PC-9 (cell line): ENCODE results near the gene CBFA2T3. TPM values are rescaled to one million over a fixed set of nuclear protein-coding genes. Genes with fewer than 3 reads are reported as not detected.

Experiments
- BruUV-seq: library from RNA; stranded (reverse); fragments of 400-500 nt; replicated peaks from 2 replicates; lab custom pipeline; 2021; lab: Mats Ljungman, UMichigan
- CTCF ChIA-PET: fragments of 300-600 bp; sonication (Branson Sonifier 250); formaldehyde crosslinking; loops from one replicate; lab custom pipeline; 2022; ENCODE audit warnings: antibody characterized with exemption; lab: Charles Lee
- POLR2A ChIA-PET: fragments of 300-600 bp; sonication (Branson Sonifier 250); formaldehyde crosslinking; loops from one replicate; lab custom pipeline; 2022; ENCODE audit warnings: antibody characterized with exemption; ENCODE audit not compliant: unreplicated experiment; lab: Charles Lee
- DNase-seq, 2 experiments: peaks; one replicate each; pipeline versions ENCODE4 v3.0.0 to v3.0.0-alpha.2; 2015 to 2022; ENCODE audit warnings: mixed read lengths in 1 of 2
- H2AFZ ChIP-seq: fragments of 200-600 bp; sonication (generic); 2 replicates; pipeline ENCODE4 v1.8.1; 2017; ENCODE audit warnings: antibody characterized with exemption
- H3F3A ChIP-seq: fragments of 200-600 bp; sonication (generic); 2 replicates; pipeline ENCODE4 v1.8.1; 2017; ENCODE audit warnings: antibody characterized with exemption, mild to moderate bottlenecking, low read depth; ENCODE audit not compliant: insufficient read depth
- H3K27ac ChIP-seq: fragments of 200-600 bp; sonication (generic); 2 replicates; pipeline ENCODE4 v1.6.1; 2016; ENCODE audit warnings: mixed run types
- H3K27me3 ChIP-seq: fragments of 200-600 bp; sonication (generic); 2 replicates; pipeline ENCODE4 v1.6.1; 2016; ENCODE audit warnings: low read depth, mixed run types; ENCODE audit not compliant: insufficient read depth
- H3K36me3 ChIP-seq: fragments of 200-600 bp; sonication (generic); 2 replicates; pipeline ENCODE4 v1.6.1; 2016; ENCODE audit warnings: low read depth, mixed run types
- H3K4me1 ChIP-seq: fragments of 200-600 bp; sonication (generic); replicated peaks from 2 replicates; pipeline ENCODE4 v1.6.1; 2016; ENCODE audit warnings: mixed run types; ENCODE audit not compliant: insufficient read depth
- H3K4me2 ChIP-seq: fragments of 200-600 bp; sonication (generic); 2 replicates; pipeline ENCODE4 v1.6.1; 2017; ENCODE audit warnings: mixed run types
- H3K4me3 ChIP-seq: fragments of 200-600 bp; sonication (generic); 2 replicates; pipeline ENCODE4 v1.6.1; 2016; ENCODE audit warnings: mixed run types
- H3K79me2 ChIP-seq: fragments of 200-600 bp; sonication (generic); 2 replicates; pipeline ENCODE4 v1.6.1; 2017; ENCODE audit warnings: low read depth, mixed run types
- H3K9me2 ChIP-seq: fragments of 200-600 bp; sonication (generic); 2 replicates; pipeline ENCODE4 v1.8.1; 2017; ENCODE audit warnings: mild to moderate bottlenecking; ENCODE audit not compliant: insufficient read depth
- H3K9me3 ChIP-seq: fragments of 200-600 bp; sonication (generic); 2 replicates; pipeline ENCODE4 v1.8.1; 2016; ENCODE audit warnings: low read depth; ENCODE audit not compliant: insufficient read depth
- H4K20me1 ChIP-seq: fragments of 200-600 bp; sonication (generic); 2 replicates; pipeline ENCODE4 v1.8.1; 2017; ENCODE audit not compliant: insufficient read depth
- EZH2 ChIP-seq: fragments of 200-600 bp; sonication (generic); IDR thresholded peaks from 2 replicates; pipeline ENCODE4 v1.8.0; 2017; ENCODE audit warnings: antibody characterized with exemption, low read depth
- intact Hi-C: fragments of 100-400 bp; cut with micrococcal nuclease; formaldehyde crosslinking; loops from one replicate; pipeline ENCODE4 v1.10.0; 2022; ENCODE audit not compliant: unreplicated experiment
- total RNA-seq: library from RNA; stranded (reverse); gene quantifications from 2 replicates; pipeline ENCODE4 v1.2.3, GENCODE V29; 2021
- TF ChIP-seq, protein P1 (sequence below): fragments of 200-600 bp; sonication (generic); conservative IDR thresholded peaks from 2 replicates; pipeline ENCODE4 v1.6.1; 2017; ENCODE audit warnings: mixed run types, antibody characterized with exemption, mild to moderate bottlenecking, moderate library complexity

CBFA2T3 gene
- total RNA-seq, 1 experiment from 2014 or later: 1.0 TPM

DNA sequence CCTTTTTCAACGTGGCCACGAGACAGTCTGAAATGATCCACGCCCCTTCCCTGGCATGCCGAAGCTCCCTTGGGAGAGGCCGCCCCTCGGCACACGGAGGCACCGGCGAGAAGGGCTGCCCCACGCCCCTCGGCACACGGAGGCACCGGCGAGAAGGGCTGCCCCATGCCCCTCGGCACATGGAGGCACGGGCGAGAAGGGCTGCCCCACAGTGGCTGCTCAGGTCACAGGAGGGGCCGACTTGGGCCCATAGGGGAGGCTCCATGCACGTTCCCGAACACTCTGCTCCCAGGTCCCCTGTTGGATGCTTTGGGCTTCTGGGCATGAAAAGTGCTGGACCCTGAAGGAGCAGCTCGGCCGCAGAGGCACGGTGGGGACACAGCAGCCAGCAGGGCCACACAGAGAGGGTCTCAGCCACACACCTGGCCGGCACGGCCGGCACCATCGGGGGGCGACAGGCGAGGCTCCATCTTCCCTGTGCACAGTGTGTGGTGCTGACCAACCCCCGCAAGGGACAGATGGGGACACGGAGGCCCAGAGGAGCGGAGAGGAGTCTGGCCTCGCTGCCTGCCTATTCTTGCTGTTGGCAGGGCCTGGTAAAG is 42.8 kb downstream of the CBFA2T3 start:
- no peaks in the 10 kb centered on the region for H3K9me2 ChIP-seq
- H3K4me2 ChIP-seq: no peak overlapping the region
- CTCF ChIA-PET: no interaction called here
- H3K27me3 ChIP-seq: no peaks in the 10 kb centered on the region; the same call in 1 of the 2 replicates
- no peaks in the 10 kb centered on the region for H3K79me2 ChIP-seq
- H3K27ac ChIP-seq: no peak overlapping the region
- H3K36me3 ChIP-seq: no peaks in the 10 kb centered on the region
- no peak for DNase-seq
- H3K9me3 ChIP-seq: no peaks in the 10 kb centered on the region
- POLR2A ChIA-PET: no interaction called here
- H2AFZ ChIP-seq: no peak overlapping the region
- TF ChIP-seq, protein P1, sequence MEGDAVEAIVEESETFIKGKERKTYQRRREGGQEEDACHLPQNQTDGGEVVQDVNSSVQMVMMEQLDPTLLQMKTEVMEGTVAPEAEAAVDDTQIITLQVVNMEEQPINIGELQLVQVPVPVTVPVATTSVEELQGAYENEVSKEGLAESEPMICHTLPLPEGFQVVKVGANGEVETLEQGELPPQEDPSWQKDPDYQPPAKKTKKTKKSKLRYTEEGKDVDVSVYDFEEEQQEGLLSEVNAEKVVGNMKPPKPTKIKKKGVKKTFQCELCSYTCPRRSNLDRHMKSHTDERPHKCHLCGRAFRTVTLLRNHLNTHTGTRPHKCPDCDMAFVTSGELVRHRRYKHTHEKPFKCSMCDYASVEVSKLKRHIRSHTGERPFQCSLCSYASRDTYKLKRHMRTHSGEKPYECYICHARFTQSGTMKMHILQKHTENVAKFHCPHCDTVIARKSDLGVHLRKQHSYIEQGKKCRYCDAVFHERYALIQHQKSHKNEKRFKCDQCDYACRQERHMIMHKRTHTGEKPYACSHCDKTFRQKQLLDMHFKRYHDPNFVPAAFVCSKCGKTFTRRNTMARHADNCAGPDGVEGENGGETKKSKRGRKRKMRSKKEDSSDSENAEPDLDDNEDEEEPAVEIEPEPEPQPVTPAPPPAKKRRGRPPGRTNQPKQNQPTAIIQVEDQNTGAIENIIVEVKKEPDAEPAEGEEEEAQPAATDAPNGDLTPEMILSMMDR: no peak
- no peak for TF ChIP-seq EZH2
- no peak overlapping the region for H3K4me3 ChIP-seq
- H4K20me1 ChIP-seq: no peaks in the 10 kb centered on the region
- H3F3A ChIP-seq: no peaks in the 10 kb centered on the region
- intact Hi-C loops: no loop called here
- H3K4me1 ChIP-seq: peaks cover 9% of the 10 kb centered on the region
- BruUV-seq: no TSS peak

DNA sequence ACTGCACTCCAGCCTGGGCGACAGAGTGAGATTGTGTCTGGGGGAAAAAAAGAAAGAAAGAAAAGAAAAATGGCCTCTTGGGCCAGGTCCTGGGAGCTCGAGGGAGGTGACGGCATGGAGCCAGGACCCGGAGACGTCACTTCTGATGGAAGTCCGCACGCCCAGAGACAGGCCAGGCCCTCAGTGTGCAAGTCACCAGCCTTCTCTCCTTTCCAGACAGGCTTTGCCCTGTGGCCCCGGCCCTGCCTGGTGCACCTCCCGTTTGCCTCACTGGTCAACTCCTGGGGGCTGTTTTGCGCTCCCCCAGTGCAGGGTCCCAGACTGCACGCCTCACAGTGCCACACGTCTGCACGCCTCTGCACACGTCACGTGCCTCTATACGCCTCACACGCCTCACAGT is 44.1 kb downstream of the CBFA2T3 start:
- no peaks in the 10 kb centered on the region; the same call in 1 of the 2 replicates for H3K27me3 ChIP-seq
- no peak overlapping the region for H3K4me2 ChIP-seq
- no peaks in the 10 kb centered on the region for H3K36me3 ChIP-seq
- H3K9me3 ChIP-seq: no peaks in the 10 kb centered on the region
- H3K9me2 ChIP-seq: no peaks in the 10 kb centered on the region
- H4K20me1 ChIP-seq: no peaks in the 10 kb centered on the region
- H3K4me3 ChIP-seq: no peak overlapping the region
- ChIA-PET POLR2A (no interaction called here), CTCF (no interaction called here)
- H3K4me1 ChIP-seq: peaks cover 9% of the 10 kb centered on the region
- no TSS peak for BruUV-seq
- H3F3A ChIP-seq: no peaks in the 10 kb centered on the region
- TF ChIP-seq, protein P1: no peak
- no peak for TF ChIP-seq EZH2
- no peak overlapping the region for H2AFZ ChIP-seq
- DNase-seq: no peak
- H3K79me2 ChIP-seq: no peaks in the 10 kb centered on the region
- H3K27ac ChIP-seq: no peak overlapping the region
- intact Hi-C loops: no loop called here

DNA sequence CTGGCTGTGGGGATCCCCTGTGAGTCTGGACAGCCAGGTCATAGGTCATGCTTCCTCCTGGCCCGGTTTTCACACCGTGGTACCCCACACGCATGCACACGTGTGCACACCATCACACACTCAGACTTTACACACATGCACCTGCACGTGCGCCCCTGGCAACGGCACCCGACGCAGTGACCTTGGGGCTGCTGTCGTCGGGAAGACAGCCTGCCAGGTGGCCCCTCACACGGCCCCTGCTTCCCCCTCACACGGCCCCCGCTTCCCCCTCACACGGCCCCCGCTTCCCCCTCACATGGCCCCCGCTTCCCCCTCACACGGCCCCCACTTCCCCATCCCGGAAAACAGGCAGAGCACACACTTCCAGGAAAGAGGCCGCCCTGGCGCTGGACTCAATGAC is 45.1 kb downstream of the CBFA2T3 start:
- no peaks in the 10 kb centered on the region for H3F3A ChIP-seq
- H3K4me3 ChIP-seq: no peak overlapping the region
- no peak overlapping the region for H3K27ac ChIP-seq
- intact Hi-C loops: no loop called here
- BruUV-seq: no TSS peak
- no peaks in the 10 kb centered on the region for H3K9me2 ChIP-seq
- no peaks in the 10 kb centered on the region for H3K79me2 ChIP-seq
- no peak for DNase-seq
- H3K36me3 ChIP-seq: no peaks in the 10 kb centered on the region
- no peaks in the 10 kb centered on the region for H4K20me1 ChIP-seq
- TF ChIP-seq, protein P1: no peak
- TF ChIP-seq EZH2: no peak
- no peaks in the 10 kb centered on the region for H3K9me3 ChIP-seq
- POLR2A ChIA-PET: no interaction called here
- no peak overlapping the region for H2AFZ ChIP-seq
- no peak overlapping the region for H3K4me2 ChIP-seq
- H3K27me3 ChIP-seq: no peaks in the 10 kb centered on the region; the same call in 1 of the 2 replicates
- peaks cover 14% of the 10 kb centered on the region for H3K4me1 ChIP-seq
- CTCF ChIA-PET: interaction anchor here (0.7 kb wide), 1 partner anchor 17 kb away, joined by 5 read pairs; no protein-coding TSS in a partner anchor
